Right lung (tissue), 5 donors: Measurements from ENCODE around the gene DLL4. TPM values are rescaled to one million over a fixed set of nuclear protein-coding genes. Genes with fewer than 3 reads are reported as not detected.

Experiments
- DNase-seq, 2 donors: peaks; one replicate each; pipeline ENCODE4 v3.0.0-alpha.2; 2013
- polyA plus RNA-seq, 5 donors: library from polyadenylated mRNA; unstranded; fragments of 120-200 nt; gene quantifications; one replicate each; pipeline versions ENCODE4 v1.2.1 to v1.2.3, GENCODE V29; 2013; ENCODE audit warnings: inconsistent platforms in 1 of 5, low replicate concordance in 1 of 5; ENCODE audit not compliant: insufficient read length in 5 of 5, insufficient read depth in 1 of 5

Gene DLL4
- polyA plus RNA-seq, 5 donors, result 12.7 to 24.7 (median 19.7) TPM

- DNase-seq, result no peak
These were observed 3.1 kb upstream of the DLL4 start for GRCh38 chr15:40925863-40926658.

GRCh38 chr15:40926659-40927494 is 2.3 kb upstream of the DLL4 start:
- DNase-seq, result no peak

- no peak for DNase-seq
These were observed 1.7 kb upstream of the DLL4 start for GRCh38 chr15:40927495-40927872.

- DNase-seq, result no peak
These were observed 1.0 kb upstream of the DLL4 start for GRCh38 chr15:40927873-40928806.

- no peak for DNase-seq
These were observed 705 bp downstream of the DLL4 start for GRCh38 chr15:40929660-40930429.

GRCh38 chr15:40930430-40931299 is 1.5 kb downstream of the DLL4 start:
- no peak for DNase-seq

GRCh38 chr15:40931300-40932142 is 2.4 kb downstream of the DLL4 start:
- no peak for DNase-seq

- no peak for DNase-seq
These were observed 3.0 kb downstream of the DLL4 start for GRCh38 chr15:40932156-40932555.

- DNase-seq, result no peak
These were observed 3.7 kb downstream of the DLL4 start for GRCh38 chr15:40932649-40933516.

GRCh38 chr15:40933517-40933902 is 4.4 kb downstream of the DLL4 start:
- no peak for DNase-seq

GRCh38 chr15:40934457-40934856 is 5.3 kb downstream of the DLL4 start:
- no peak for DNase-seq

GRCh38 chr15:40936234-40936708 is 7.1 kb downstream of the DLL4 start:
- no peak for DNase-seq

- DNase-seq, result no peak
These were observed 7.8 kb downstream of the DLL4 start for GRCh38 chr15:40936709-40937666.

GRCh38 chr15:40937762-40938535 is 8.8 kb downstream of the DLL4 start:
- DNase-seq, result no peak

- DNase-seq, result no peak
These were observed 9.4 kb downstream of the DLL4 start for GRCh38 chr15:40938536-40938870.

- DNase-seq, result no peak
These were observed 11.2 kb downstream of the DLL4 start for GRCh38 chr15:40940296-40940801.
